ENCODE results near the gene RRAD. TPM values are rescaled to one million over a fixed set of nuclear protein-coding genes. Genes with fewer than 3 reads are reported as not detected.

Gene RRAD
- total RNA-seq, 1 donor from 2014 or later = 12.1 TPM

DNA sequence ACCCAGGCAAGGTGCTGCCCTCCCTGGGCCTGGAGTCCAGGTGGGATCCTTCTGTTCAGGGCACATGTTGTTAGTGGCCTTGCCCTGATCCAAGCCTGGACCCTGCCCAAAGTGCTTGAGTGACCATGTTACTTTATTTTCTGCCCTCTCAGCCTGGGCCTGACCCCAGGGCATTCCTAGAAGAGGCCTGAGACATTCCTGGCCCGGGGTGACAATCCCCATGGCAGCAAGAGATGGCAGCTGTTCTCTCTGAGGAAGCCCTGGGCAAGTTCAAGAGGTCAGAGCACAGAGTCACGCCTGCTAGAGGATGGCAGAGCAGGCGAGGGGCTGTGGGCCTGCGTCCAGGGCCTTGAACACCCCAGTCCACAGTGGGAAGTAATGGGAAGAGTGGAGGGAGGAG, 11.6 kb downstream of the RRAD start:
- Mint-ChIP-seq H3K9me3 (ENCODE audit: unreplicated experiment) (peaks cover 7% of the 10 kb centered on the region), H3K4me1 (ENCODE audit: low read depth, unreplicated experiment) (no peaks in the 10 kb centered on the region), H3K36me3 (ENCODE audit: low read depth, unreplicated experiment) (no peaks in the 10 kb centered on the region), H3K27me3 (ENCODE audit: low read depth, unreplicated experiment) (peaks cover 63% of the 10 kb centered on the region), H3K27ac (ENCODE audit: unreplicated experiment) (no peak overlapping the region), H3K4me3 (ENCODE audit: unreplicated experiment) (no peak overlapping the region)
- Histone ChIP-seq H3K4me2 (ENCODE audit: low read length) (no peak overlapping the region), H3K9me3 (ENCODE audit: insufficient read depth, low read depth, low read length) (no peaks in the 10 kb centered on the region), H3K9ac (ENCODE audit: low read length) (no peak overlapping the region), H2AFZ (ENCODE audit: low read depth, low read length) (no peak overlapping the region), H3K79me2 (ENCODE audit: insufficient read depth, low read length) (no peaks in the 10 kb centered on the region), H3K27me3 (ENCODE audit: insufficient read depth, low read length) (peaks cover 11% of the 10 kb centered on the region), H4K20me1 (ENCODE audit: insufficient read depth, low read length) (no peaks in the 10 kb centered on the region), H3K4me1 (ENCODE audit: insufficient read depth, low read length) (no peaks in the 10 kb centered on the region), H3K36me3 (ENCODE audit: insufficient read depth, low read length) (no peaks in the 10 kb centered on the region), H3K27ac (ENCODE audit: low read depth, low read length) (no peak overlapping the region), H3K4me3 (ENCODE audit: insufficient read depth, low read depth, low read length) (no peak overlapping the region)
- TF ChIP-seq, protein P1, sequence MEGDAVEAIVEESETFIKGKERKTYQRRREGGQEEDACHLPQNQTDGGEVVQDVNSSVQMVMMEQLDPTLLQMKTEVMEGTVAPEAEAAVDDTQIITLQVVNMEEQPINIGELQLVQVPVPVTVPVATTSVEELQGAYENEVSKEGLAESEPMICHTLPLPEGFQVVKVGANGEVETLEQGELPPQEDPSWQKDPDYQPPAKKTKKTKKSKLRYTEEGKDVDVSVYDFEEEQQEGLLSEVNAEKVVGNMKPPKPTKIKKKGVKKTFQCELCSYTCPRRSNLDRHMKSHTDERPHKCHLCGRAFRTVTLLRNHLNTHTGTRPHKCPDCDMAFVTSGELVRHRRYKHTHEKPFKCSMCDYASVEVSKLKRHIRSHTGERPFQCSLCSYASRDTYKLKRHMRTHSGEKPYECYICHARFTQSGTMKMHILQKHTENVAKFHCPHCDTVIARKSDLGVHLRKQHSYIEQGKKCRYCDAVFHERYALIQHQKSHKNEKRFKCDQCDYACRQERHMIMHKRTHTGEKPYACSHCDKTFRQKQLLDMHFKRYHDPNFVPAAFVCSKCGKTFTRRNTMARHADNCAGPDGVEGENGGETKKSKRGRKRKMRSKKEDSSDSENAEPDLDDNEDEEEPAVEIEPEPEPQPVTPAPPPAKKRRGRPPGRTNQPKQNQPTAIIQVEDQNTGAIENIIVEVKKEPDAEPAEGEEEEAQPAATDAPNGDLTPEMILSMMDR (IDR thresholded peaks at IDR 0.05; ENCODE audit: insufficient read depth, low read depth, low read length) = no peak
- TF ChIP-seq EZH2 (IDR thresholded peaks at IDR 0.05; ENCODE audit: insufficient read depth, low read length) = no peak
- DNase-seq (ENCODE audit: low read depth) (no peak), FAIRE-seq (no peak)

GRCh38 chr16:66913081-66913480, 12.3 kb downstream of the RRAD start:
- no peak overlapping the region for H3K27ac Mint-ChIP-seq (ENCODE audit: unreplicated experiment)
- no peak overlapping the region for H3K27ac ChIP-seq (ENCODE audit: low read depth, low read length)
- H3K79me2 ChIP-seq (ENCODE audit: insufficient read depth, low read length) = no peaks in the 10 kb centered on the region
- no peak overlapping the region for H3K4me3 Mint-ChIP-seq (ENCODE audit: unreplicated experiment)
- H3K4me1 Mint-ChIP-seq (ENCODE audit: low read depth, unreplicated experiment) = no peaks in the 10 kb centered on the region
- DNase-seq (ENCODE audit: low read depth) (no peak), FAIRE-seq (no peak)
- H3K9me3 Mint-ChIP-seq (ENCODE audit: unreplicated experiment) = peaks cover 7% of the 10 kb centered on the region
- no peaks in the 10 kb centered on the region for H3K4me1 ChIP-seq (ENCODE audit: insufficient read depth, low read length)
- peaks cover 14% of the 10 kb centered on the region for H3K27me3 ChIP-seq (ENCODE audit: insufficient read depth, low read length)
- no peaks in the 10 kb centered on the region for H4K20me1 ChIP-seq (ENCODE audit: insufficient read depth, low read length)
- no peak overlapping the region for H3K9ac ChIP-seq (ENCODE audit: low read length)
- TF ChIP-seq, protein P1 (IDR thresholded peaks at IDR 0.05; ENCODE audit: insufficient read depth, low read depth, low read length) = no peak
- TF ChIP-seq EZH2 (IDR thresholded peaks at IDR 0.05; ENCODE audit: insufficient read depth, low read length) = no peak
- no peak overlapping the region for H2AFZ ChIP-seq (ENCODE audit: low read depth, low read length)
- H3K9me3 ChIP-seq (ENCODE audit: insufficient read depth, low read depth, low read length) = no peaks in the 10 kb centered on the region
- H3K4me2 ChIP-seq (ENCODE audit: low read length) = no peak overlapping the region
- H3K4me3 ChIP-seq (ENCODE audit: insufficient read depth, low read depth, low read length) = no peak overlapping the region
- peaks cover 64% of the 10 kb centered on the region for H3K27me3 Mint-ChIP-seq (ENCODE audit: low read depth, unreplicated experiment)
- no peaks in the 10 kb centered on the region for H3K36me3 Mint-ChIP-seq (ENCODE audit: low read depth, unreplicated experiment)
- no peaks in the 10 kb centered on the region for H3K36me3 ChIP-seq (ENCODE audit: insufficient read depth, low read length)

- TF ChIP-seq, protein P1 (IDR thresholded peaks at IDR 0.05; ENCODE audit: insufficient read depth, low read depth, low read length) = no peak
- no peak for TF ChIP-seq EZH2 (IDR thresholded peaks at IDR 0.05; ENCODE audit: insufficient read depth, low read length)
These were observed 13.5 kb downstream of the RRAD start for GRCh38 chr16:66911801-66912200.

More at GRCh38 chr16:66911801-66912200, 13.5 kb downstream of the RRAD start:
- H3K4me3 ChIP-seq (ENCODE audit: insufficient read depth, low read depth, low read length) = no peak overlapping the region
- Mint-ChIP-seq H3K27me3 (ENCODE audit: low read depth, unreplicated experiment) (peaks cover 63% of the 10 kb centered on the region), H3K4me1 (ENCODE audit: low read depth, unreplicated experiment) (no peaks in the 10 kb centered on the region), H3K9me3 (ENCODE audit: unreplicated experiment) (peaks cover 6% of the 10 kb centered on the region), H3K27ac (ENCODE audit: unreplicated experiment) (no peak overlapping the region), H3K36me3 (ENCODE audit: low read depth, unreplicated experiment) (peaks cover 4% of the 10 kb centered on the region), H3K4me3 (ENCODE audit: unreplicated experiment) (no peak overlapping the region)
- no peaks in the 10 kb centered on the region for H3K4me1 ChIP-seq (ENCODE audit: insufficient read depth, low read length)
- no peak overlapping the region for H3K27ac ChIP-seq (ENCODE audit: low read depth, low read length)
- no peaks in the 10 kb centered on the region for H3K36me3 ChIP-seq (ENCODE audit: insufficient read depth, low read length)
- no peak overlapping the region for H3K9ac ChIP-seq (ENCODE audit: low read length)
- DNase-seq (ENCODE audit: low read depth) = no peak
- no peak overlapping the region for H3K4me2 ChIP-seq (ENCODE audit: low read length)
- H4K20me1 ChIP-seq (ENCODE audit: insufficient read depth, low read length) = no peaks in the 10 kb centered on the region
- H3K79me2 ChIP-seq (ENCODE audit: insufficient read depth, low read length) = no peaks in the 10 kb centered on the region
- no peak for FAIRE-seq
- H3K9me3 ChIP-seq (ENCODE audit: insufficient read depth, low read depth, low read length) = no peaks in the 10 kb centered on the region
- no peak overlapping the region for H2AFZ ChIP-seq (ENCODE audit: low read depth, low read length)
- H3K27me3 ChIP-seq (ENCODE audit: insufficient read depth, low read length) = peaks cover 18% of the 10 kb centered on the region

All from astrocyte (in vitro differentiated cells and primary cell).